ENCODE measurements around the gene FLT1. TPM values are rescaled to one million over a fixed set of nuclear protein-coding genes. Genes with fewer than 3 reads are reported as not detected.

FLT1 gene
- total and polyA plus RNA-seq, 7 donors: 9.0 to 38.6 (median 15.6) TPM

DNA sequence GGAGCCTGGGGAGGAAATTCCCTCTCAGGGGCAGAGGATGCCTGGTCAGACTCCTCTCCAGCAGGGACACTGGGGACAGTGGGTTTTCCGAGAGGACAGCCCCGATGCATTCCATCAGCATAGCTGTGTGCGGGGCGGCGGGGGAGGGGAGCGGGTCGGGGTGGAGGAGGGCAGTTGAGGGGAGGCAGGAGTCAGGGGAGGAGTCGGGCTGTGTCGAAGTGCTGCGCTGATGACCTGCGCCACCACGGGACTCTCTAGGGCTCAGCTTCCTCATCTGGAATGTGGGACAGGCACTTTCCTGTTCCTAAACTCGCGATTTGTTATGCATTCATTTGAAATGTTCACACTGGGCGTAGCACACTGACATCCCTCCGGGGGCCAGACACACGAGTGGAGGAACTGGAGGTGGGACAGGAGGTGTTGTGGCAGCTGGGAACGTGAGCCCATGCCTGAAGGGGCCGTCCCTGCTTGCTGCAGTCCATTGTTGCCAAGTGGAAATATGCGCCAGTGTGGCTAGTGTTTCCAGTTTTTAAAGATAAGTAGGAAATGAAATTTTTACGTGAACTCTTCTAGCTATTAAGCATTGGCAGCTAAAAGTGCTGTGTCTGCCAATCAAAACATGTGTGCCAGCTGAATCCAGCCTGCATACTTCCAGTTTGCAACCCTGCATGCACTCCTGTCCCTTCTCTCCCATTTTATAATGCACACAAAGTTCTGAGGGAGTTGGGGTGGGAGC, 43.3 kb downstream of the FLT1 start:
- DNase-seq: peak in 1 of 2 donors; percentile 37
- H3K36me3 ChIP-seq (ENCODE audit: insufficient read depth in 1 of 2, low read depth in 1 of 2): no peaks in the 10 kb centered on the region
- H3K27me3 ChIP-seq (ENCODE audit: insufficient read depth in 3 of 3, low read length in 2 of 3): peaks cover 0 to 4% (median 0%) of the 10 kb centered on the region in 3 donors
- no peak overlapping the region for H3K27ac ChIP-seq
- no peak for TF ChIP-seq CTCF (IDR thresholded peaks at IDR 0.05)
- ATAC-seq: no peak
- intact Hi-C loops (cut with DNase I): no loop called here
- whole genome bisulfite sequencing, 3 donors: 13 to 15% (median 15%) methylated on average over 21 of the region's 21 CpGs
- no peak overlapping the region for H3K4me3 ChIP-seq
- peaks cover 4% of the 10 kb centered on the region for H3K4me1 ChIP-seq
- H3K9me3 ChIP-seq: peaks cover 11% of the 10 kb centered on the region

- H3K9me3 ChIP-seq: peaks cover 12% of the 10 kb centered on the region
- no peaks in the 10 kb centered on the region for H3K36me3 ChIP-seq (ENCODE audit: insufficient read depth in 1 of 2, low read depth in 1 of 2)
- no peak for DNase-seq
- H3K4me3 ChIP-seq: no peak overlapping the region
- no peak for ATAC-seq
- H3K27ac ChIP-seq: no peak overlapping the region
- intact Hi-C loops (cut with DNase I): no loop called here
- 41 to 47% (median 44%) methylated on average over 8 of the region's 8 CpGs for whole genome bisulfite sequencing, 3 donors
- H3K4me1 ChIP-seq: peaks cover 4% of the 10 kb centered on the region
- H3K27me3 ChIP-seq (ENCODE audit: insufficient read depth in 3 of 3, low read length in 2 of 3): peaks cover 0 to 4% (median 0%) of the 10 kb centered on the region in 3 donors
- TF ChIP-seq CTCF (IDR thresholded peaks at IDR 0.05): no peak
These were observed 44.8 kb downstream of the FLT1 start for GRCh38 chr13:28449826-28450773.

GRCh38 chr13:28448651-28449358, 46.1 kb downstream of the FLT1 start:
- intact Hi-C loops (cut with DNase I): no loop called here
- Histone ChIP-seq H3K4me1 (peaks cover 4% of the 10 kb centered on the region), H3K9me3 (peaks cover 15% of the 10 kb centered on the region), H3K27me3 (ENCODE audit: insufficient read depth in 3 of 3, low read length in 2 of 3) (peaks cover 0 to 2% (median 0%) of the 10 kb centered on the region in 3 donors), H3K36me3 (ENCODE audit: insufficient read depth in 1 of 2, low read depth in 1 of 2) (no peaks in the 10 kb centered on the region), H3K4me3 (no peak overlapping the region), H3K27ac (no peak overlapping the region)
- 93 to 97% (median 94%) methylated on average over 4 of the region's 4 CpGs for WGBS, 3 donors
- no peak for DNase-seq
- no peak for TF ChIP-seq CTCF (IDR thresholded peaks at IDR 0.05)
- no peak for ATAC-seq

GRCh38 chr13:28447989-28448388, 46.9 kb downstream of the FLT1 start:
- intact Hi-C loops (cut with DNase I): no loop called here
- TF ChIP-seq CTCF (IDR thresholded peaks at IDR 0.05): no peak
- Histone ChIP-seq H3K27ac (no peak overlapping the region), H3K36me3 (ENCODE audit: insufficient read depth in 1 of 2, low read depth in 1 of 2) (no peaks in the 10 kb centered on the region), H3K4me3 (no peak overlapping the region), H3K27me3 (ENCODE audit: insufficient read depth in 3 of 3, low read length in 2 of 3) (no peaks in the 10 kb centered on the region), H3K4me1 (peaks cover 4% of the 10 kb centered on the region), H3K9me3 (peaks cover 15% of the 10 kb centered on the region)
- ATAC-seq (no peak), DNase-seq (no peak)

Data from psoas muscle (tissue), 8 donors.